Fibroblast of lung (primary cell): ENCODE data around the gene HNRNPM.

Experiments
- CTCF ChIP-seq, 2 donors: IDR thresholded peaks in 1 of 2; conservative IDR thresholded peaks in 1 of 2; 1 replicate in 1 of 2; 2 replicates in 1 of 2; pipeline ENCODE4 v1.5.1; 2011 to 2012; ENCODE audit warnings: low read length in 2 of 2, control low read depth in 1 of 2, inconsistent platforms in 1 of 2, low read depth in 1 of 2, mild to moderate bottlenecking in 1 of 2
- EZH2 ChIP-seq: IDR thresholded peaks from 2 replicates; pipeline ENCODE4 v1.5.1; 2012; ENCODE audit warnings: low read length, control low read depth, mild to moderate bottlenecking; ENCODE audit errors: missing control alignments

- no peak for TF ChIP-seq CTCF (conservative IDR thresholded peaks at IDR 0.05 in 1 of 2, IDR thresholded peaks at IDR 0.05 in 1 of 2; ENCODE audit: low read depth in 1 of 2, low read length in 2 of 2)
- no peak for TF ChIP-seq EZH2
Measured at GRCh38 chr19:8481201-8481600, 36.4 kb downstream of the HNRNPM start.
